HEK293T (cell line): ENCODE results near the gene PPL.

ENCODE experiments used
- ARNT ChIP-seq: fragments of 450-650 bp; IDR thresholded peaks from 2 replicates; pipeline ENCODE4 v1.6.1; 2017; ENCODE audit warnings: mild to moderate bottlenecking
- BHLHE40 ChIP-seq: fragments of 450-650 bp; IDR thresholded peaks from 2 replicates; pipeline ENCODE4 v1.6.1; 2016; ENCODE audit warnings: mild to moderate bottlenecking, moderate library complexity, borderline replicate concordance
- CTBP1 ChIP-seq: fragments of 450-650 bp; IDR thresholded peaks from 2 replicates; pipeline ENCODE4 v1.6.1; 2016; ENCODE audit warnings: borderline replicate concordance
- ELF4 ChIP-seq: fragments of 450-650 bp; IDR thresholded peaks from 2 replicates; pipeline ENCODE4 v1.6.1; 2017; ENCODE audit warnings: antibody characterized with exemption
- FOXA1 ChIP-seq: fragments of 450-650 bp; IDR thresholded peaks from 2 replicates; pipeline ENCODE4 v1.6.1; 2016; ENCODE audit warnings: mild to moderate bottlenecking
- FOXK2 ChIP-seq: fragments of 450-650 bp; IDR thresholded peaks from 2 replicates; pipeline ENCODE4 v1.6.1; 2016; ENCODE audit warnings: mild to moderate bottlenecking
- FOXM1 ChIP-seq: fragments of 450-650 bp; IDR thresholded peaks from 2 replicates; pipeline ENCODE4 v1.6.1; 2017; ENCODE audit warnings: mild to moderate bottlenecking, borderline replicate concordance
- HDGF ChIP-seq: fragments of 450-650 bp; IDR thresholded peaks from 2 replicates; pipeline ENCODE4 v1.6.1; 2017; ENCODE audit warnings: antibody characterized with exemption, borderline replicate concordance
- L3MBTL2 ChIP-seq: fragments of 450-650 bp; conservative IDR thresholded peaks from 2 replicates; pipeline ENCODE4 v1.6.1; 2016; ENCODE audit warnings: mild to moderate bottlenecking
- LEF1 ChIP-seq: fragments of 450-650 bp; IDR thresholded peaks from 2 replicates; pipeline ENCODE4 v1.6.1; 2017; ENCODE audit warnings: mild to moderate bottlenecking, borderline replicate concordance
- NFRKB ChIP-seq: fragments of 450-650 bp; IDR thresholded peaks from 2 replicates; pipeline ENCODE4 v1.6.1; 2016; ENCODE audit warnings: mild to moderate bottlenecking, moderate library complexity
- SP1 ChIP-seq: fragments of 450-650 bp; IDR thresholded peaks from 2 replicates; pipeline ENCODE4 v1.6.1; 2017
- SUZ12 ChIP-seq: fragments of 450-650 bp; IDR thresholded peaks from 2 replicates; pipeline ENCODE4 v1.6.1; 2016; ENCODE audit warnings: mild to moderate bottlenecking
- TF ChIP-seq, protein P1 (sequence below): fragments of 450-650 bp; IDR thresholded peaks from 2 replicates; pipeline ENCODE4 v1.6.1; 2016

DNA sequence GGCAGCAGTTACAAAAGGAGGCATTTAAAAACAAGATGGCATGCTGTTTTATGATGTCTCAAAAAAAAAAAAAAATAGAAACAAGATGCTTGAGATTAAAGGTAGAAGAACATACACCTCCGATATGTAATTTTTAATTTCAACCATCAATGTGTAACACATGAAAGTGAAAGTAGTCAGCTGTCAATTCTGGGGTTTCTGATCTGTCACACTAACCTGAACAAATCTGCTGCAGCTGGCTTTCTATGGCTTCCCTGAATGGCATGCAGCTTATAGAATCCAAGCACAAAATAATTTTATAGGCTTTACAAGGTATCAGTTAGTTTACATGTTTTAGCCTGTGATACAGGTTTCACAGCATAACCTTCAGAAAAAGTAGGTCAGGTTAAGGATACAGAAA is 103.4 kb downstream of the PPL start:
- TF ChIP-seq FOXM1 = no peak
- TF ChIP-seq ARNT = no peak
- TF ChIP-seq, protein P1, sequence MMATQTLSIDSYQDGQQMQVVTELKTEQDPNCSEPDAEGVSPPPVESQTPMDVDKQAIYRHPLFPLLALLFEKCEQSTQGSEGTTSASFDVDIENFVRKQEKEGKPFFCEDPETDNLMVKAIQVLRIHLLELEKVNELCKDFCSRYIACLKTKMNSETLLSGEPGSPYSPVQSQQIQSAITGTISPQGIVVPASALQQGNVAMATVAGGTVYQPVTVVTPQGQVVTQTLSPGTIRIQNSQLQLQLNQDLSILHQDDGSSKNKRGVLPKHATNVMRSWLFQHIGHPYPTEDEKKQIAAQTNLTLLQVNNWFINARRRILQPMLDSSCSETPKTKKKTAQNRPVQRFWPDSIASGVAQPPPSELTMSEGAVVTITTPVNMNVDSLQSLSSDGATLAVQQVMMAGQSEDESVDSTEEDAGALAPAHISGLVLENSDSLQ = no peak
- no peak for TF ChIP-seq HDGF
- TF ChIP-seq ELF4 = no peak
- TF ChIP-seq SUZ12 = no peak
- no peak for TF ChIP-seq SP1
- TF ChIP-seq BHLHE40 = no peak
- TF ChIP-seq L3MBTL2 = no peak
- TF ChIP-seq CTBP1 = no peak
- TF ChIP-seq NFRKB = no peak
- TF ChIP-seq LEF1 = no peak
- no peak for TF ChIP-seq FOXA1
- TF ChIP-seq FOXK2 = no peak
